Endothelial cell of umbilical vein (primary cell): Measurements from ENCODE around the gene LIG4. TPM values are rescaled to one million over a fixed set of nuclear protein-coding genes. Genes with fewer than 3 reads are reported as not detected.

Experiments used
- BruUV-seq: library from RNA; stranded (reverse); fragments of 400-500 nt; replicated peaks from 2 replicates; lab custom pipeline; 2021; lab: Mats Ljungman, UMichigan
- CTCF ChIA-PET: fragments of 300-600, 350-600 bp; sonication (Branson Sonifier 250); formaldehyde crosslinking; loops from one replicate; lab custom pipeline; 2021; ENCODE audit warnings: antibody characterized with exemption, inconsistent platforms; lab: Charles Lee
- POLR2A ChIA-PET: fragments of 300-600, 350-600 bp; sonication (Branson Sonifier 250); formaldehyde crosslinking; loops from one replicate; lab custom pipeline; 2021; ENCODE audit warnings: antibody characterized with exemption, inconsistent platforms; lab: Charles Lee
- DNase-seq: peaks from one replicate; pipeline ENCODE4 v3.0.0-alpha.2; 2011; ENCODE audit warnings: low read depth, low spot score
- FAIRE-seq: peaks from 2 replicates; lab custom pipeline; 2011; peaks lifted over from hg19 to GRCh38; lab: Jason Lieb, UNC
- H2AFZ ChIP-seq: 2 replicates; pipeline ENCODE4 v1.6.0; 2012; ENCODE audit warnings: low read depth, low read length, control low read depth, inconsistent platforms
- H3K27ac ChIP-seq: 2 replicates; pipeline ENCODE4 v1.5.1; 2011; ENCODE audit warnings: low read depth, mild to moderate bottlenecking, control low read depth, low read length, moderate library complexity; ENCODE audit not compliant: insufficient read depth
- H3K27me3 ChIP-seq, 2 experiments: 2 replicates each; pipeline versions ENCODE4 v1.6.0 to v1.6.1; 2011; ENCODE audit warnings: low read length in 2 of 2, mixed read lengths in 1 of 2; ENCODE audit not compliant: control insufficient read depth in 2 of 2, insufficient read depth in 2 of 2
- H3K36me3 ChIP-seq, 2 experiments: 2 replicates in 1 of 2; 3 replicates in 1 of 2; pipeline ENCODE4 v1.5.1; 2011; ENCODE audit warnings: low read length in 2 of 2, mild to moderate bottlenecking in 1 of 2, moderate library complexity in 1 of 2; ENCODE audit not compliant: control insufficient read depth in 2 of 2, insufficient read depth in 2 of 2; ENCODE audit errors: extremely low read depth in 1 of 2
- H3K4me1 ChIP-seq: 3 replicates; pipeline ENCODE4 v1.5.1; 2011; ENCODE audit warnings: mild to moderate bottlenecking, low read length; ENCODE audit not compliant: control insufficient read depth, insufficient read depth; ENCODE audit errors: extremely low read depth
- H3K4me2 ChIP-seq: 2 replicates; pipeline ENCODE4 v1.6.1; 2011; ENCODE audit warnings: low read length, control low read depth, mixed read lengths; ENCODE audit not compliant: insufficient read depth
- H3K4me3 ChIP-seq, 3 experiments: fragments of 200-600 bp in 1 of 3; sonication (generic), shearing (Covaris generic) in 1 of 3; replicated peaks in 1 of 3; 2 replicates each; pipeline ENCODE4 v1.5.1; 2011 to 2016; ENCODE audit warnings: control low read depth in 3 of 3, low read length in 3 of 3, mild to moderate bottlenecking in 2 of 3, inconsistent platforms in 1 of 3, low read depth in 1 of 3, moderate library complexity in 1 of 3; ENCODE audit not compliant: insufficient read depth in 1 of 3
- H3K79me2 ChIP-seq: 2 replicates; pipeline ENCODE4 v1.6.0; 2012; ENCODE audit warnings: low read length, inconsistent platforms; ENCODE audit not compliant: control insufficient read depth, insufficient read depth
- H3K9ac ChIP-seq: replicated peaks from 2 replicates; pipeline ENCODE3; 2011; ENCODE audit warnings: low read length, control low read depth; ENCODE audit not compliant: insufficient read depth; ENCODE audit errors: extremely low read depth
- H3K9me1 ChIP-seq: replicated peaks from 3 replicates; pipeline ENCODE4 v1.6.0; 2011; ENCODE audit warnings: mild to moderate bottlenecking, low read length; ENCODE audit not compliant: control insufficient read depth, insufficient read depth; ENCODE audit errors: extremely low read depth
- H3K9me3 ChIP-seq: replicated peaks from 2 replicates; pipeline ENCODE4 v1.5.1; 2012; ENCODE audit warnings: low read length, inconsistent platforms; ENCODE audit not compliant: control insufficient read depth, insufficient read depth
- H4K20me1 ChIP-seq: replicated peaks from 2 replicates; pipeline ENCODE3; 2011; ENCODE audit warnings: mild to moderate bottlenecking, low read length; ENCODE audit not compliant: control insufficient read depth, insufficient read depth; ENCODE audit errors: extremely low read depth
- EZH2 ChIP-seq: IDR thresholded peaks from 2 replicates; pipeline ENCODE4 v1.6.1; 2012; ENCODE audit warnings: borderline replicate concordance, low read depth, mild to moderate bottlenecking, moderate library complexity, low read length, inconsistent platforms; ENCODE audit not compliant: severe bottlenecking
- FOS ChIP-seq: IDR thresholded peaks from 2 replicates; pipeline ENCODE4 v1.6.1; 2011; ENCODE audit warnings: mild to moderate bottlenecking, low read length, moderate library complexity, borderline replicate concordance; ENCODE audit not compliant: insufficient read depth
- JUN ChIP-seq: IDR thresholded peaks from 2 replicates; pipeline ENCODE4 v1.6.1; 2011; ENCODE audit warnings: borderline replicate concordance, low read depth; ENCODE audit not compliant: insufficient read length, insufficient read depth
- MAX ChIP-seq: IDR thresholded peaks from 2 replicates; pipeline ENCODE4 v1.6.1; 2011; ENCODE audit not compliant: insufficient read depth, insufficient read length
- MYC ChIP-seq: IDR thresholded peaks from one replicate; pipeline ENCODE4 v1.6.1; 2011; ENCODE audit warnings: mild to moderate bottlenecking, low read depth, low read length
- POLR2AphosphoS5 ChIP-seq: IDR thresholded peaks from 2 replicates; pipeline ENCODE4 v1.6.1; 2012; ENCODE audit warnings: low read depth, mild to moderate bottlenecking, control low read depth, low read length, moderate library complexity; ENCODE audit not compliant: insufficient read depth
- dilution Hi-C: fragments of 300-500 bp; cut with MboI; formaldehyde crosslinking; loops from one replicate; pipeline ENCODE4 v1.15.0; 2019; ENCODE audit warnings: low sequenced_read_pairs; ENCODE audit not compliant: extremely low pct_ligation_motif_present
- intact Hi-C: fragments of 100-400 bp; cut with micrococcal nuclease; formaldehyde crosslinking; loops from one replicate; pipeline ENCODE4 v1.10.0; 2022
- polyA plus RNA-seq, 4 experiments: library from polyadenylated mRNA; depleted of rRNA in 3 of 4; stranded (reverse) in 3 of 4; unstranded in 1 of 4; fragments of >200 nt; gene quantifications; 2 replicates each; pipeline versions ENCODE4 v1.2.1 to v1.2.3, GENCODE V29; 2011 to 2012; ENCODE audit warnings: missing spikeins in 1 of 4
- total RNA-seq: library from RNA; stranded (reverse); gene quantifications from 2 replicates; pipeline ENCODE4 v1.2.3, GENCODE V29; 2021

The LIG4 gene
- total and polyA plus RNA-seq, 2 donors (not counting 3 experiments of a cell fraction or from before 2014, with no cell fraction given), result 3.0 to 9.2 TPM

GRCh38 chr13:108210551-108210950, 4.8 kb downstream of the LIG4 start:
- ChIA-PET CTCF (no interaction called here), POLR2A (no interaction called here)
- TF ChIP-seq EZH2 (no peak), POLR2AphosphoS5 (no peak), MAX (no peak), MYC (no peak)
- Histone ChIP-seq H3K9ac (no peak overlapping the region), H3K79me2 (peaks cover 2% of the 10 kb centered on the region), H3K4me3 (no peak overlapping the region), H3K36me3 (peaks cover 0 to 9% of the 10 kb centered on the region in 2 experiments), H3K4me2 (no peak overlapping the region), H3K27ac (no peak overlapping the region), H4K20me1 (no peaks in the 10 kb centered on the region), H3K9me1 (no peaks in the 10 kb centered on the region), H2AFZ (no peak overlapping the region), H3K4me1 (peaks cover 6% of the 10 kb centered on the region), H3K9me3 (no peaks in the 10 kb centered on the region), H3K27me3 (no peaks in the 10 kb centered on the region)
- intact Hi-C loops (loop anchor here (10.0 kb wide), 1 partner anchor 936 kb away; no protein-coding TSS in a partner anchor), dilution Hi-C loops (no loop called here)
- DNase-seq (no peak), FAIRE-seq (no peak)
- no TSS peak for BruUV-seq

- DNase-seq (peak; percentile 12), FAIRE-seq (peak; percentile 8)
- H3K9ac ChIP-seq, result no peak overlapping the region
- H3K9me3 ChIP-seq, result no peaks in the 10 kb centered on the region
- POLR2A ChIA-PET, result no interaction called here
- BruUV-seq, result no TSS peak
- dilution Hi-C loops (no loop called here), intact Hi-C loops (no loop called here)
- no peaks in the 10 kb centered on the region for H3K36me3 ChIP-seq
- H3K27ac ChIP-seq, result no peak overlapping the region
- no peaks in the 10 kb centered on the region for H3K79me2 ChIP-seq
- H3K9me1 ChIP-seq, result no peaks in the 10 kb centered on the region
- no peaks in the 10 kb centered on the region for H3K27me3 ChIP-seq
- CTCF ChIA-PET, result interaction anchor here (1.0 kb wide), 1 partner anchor 11 kb away, joined by 3 read pairs; no protein-coding TSS in a partner anchor
- H3K4me3 ChIP-seq, result no peak overlapping the region
- H3K4me2 ChIP-seq, result no peak overlapping the region
- no peaks in the 10 kb centered on the region for H3K4me1 ChIP-seq
- no peak overlapping the region for H2AFZ ChIP-seq
- TF ChIP-seq JUN (peak; percentile 36), FOS (peak; percentile 82), MYC (no peak)
- H4K20me1 ChIP-seq, result no peaks in the 10 kb centered on the region
Observed at GRCh38 chr13:108200781-108201398, 14.4 kb downstream of the LIG4 start.
